ENCODE results near the gene ZNF664.

ZNF664 gene

DNA sequence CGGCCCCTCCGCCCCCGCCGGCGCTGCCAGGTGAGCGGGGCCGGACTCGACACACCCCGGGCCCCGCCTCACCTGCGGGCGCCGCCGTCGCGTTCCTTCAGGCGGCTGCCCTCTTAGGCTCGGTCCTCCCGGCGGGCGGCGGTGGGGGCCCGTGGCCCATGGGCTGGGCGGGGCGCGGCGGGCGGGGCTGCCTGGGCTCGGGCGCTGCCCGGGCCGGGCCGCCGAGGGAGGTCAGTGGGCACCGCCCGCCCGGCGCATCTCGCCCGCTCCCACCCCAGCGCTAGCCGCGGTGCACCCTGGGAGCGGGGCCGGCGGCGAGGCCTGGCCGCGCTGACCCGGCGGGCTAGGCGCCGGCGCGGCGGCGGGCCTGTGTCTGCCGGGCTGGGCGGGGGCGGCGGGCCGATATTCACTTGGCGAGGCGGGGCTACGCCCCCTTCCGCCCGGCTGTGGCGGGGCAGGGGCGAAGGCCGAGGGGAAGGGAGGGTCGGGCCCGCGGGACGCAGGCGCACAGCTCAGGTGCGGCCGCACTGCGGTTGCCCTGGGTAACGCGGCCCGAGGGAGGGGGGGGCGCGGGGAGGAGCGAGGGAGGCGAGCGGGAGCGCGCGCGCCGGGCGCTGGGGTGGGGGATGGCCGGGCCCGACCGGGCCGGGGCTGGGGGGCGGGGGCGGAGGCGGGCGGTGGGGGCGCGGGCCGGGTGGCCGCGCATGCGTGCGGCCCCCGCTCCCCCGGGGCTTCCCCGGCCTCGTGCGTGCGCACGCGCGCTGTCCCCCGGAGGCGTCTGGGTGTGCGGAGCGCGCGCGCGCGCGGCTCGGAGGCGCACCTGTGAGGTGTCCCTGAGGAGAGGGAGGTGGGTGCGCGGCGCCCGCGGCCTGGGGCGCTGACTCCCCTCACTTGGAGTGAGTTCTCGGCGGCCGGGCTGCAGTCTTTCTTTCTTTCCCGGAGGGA is at the start of gene ZNF664, which contains the start of gene CCDC92:
ZNF664 (plus strand) TSS at position 759 of the 945 bp plus-strand sequence. CDS start 38,930 bp downstream, outside the sequence.
CCDC92 (minus strand) TSS at position 375 of the 945 bp plus-strand sequence. CDS start 28,526 bp downstream, outside the sequence.
- TF ChIP-seq, protein P1, sequence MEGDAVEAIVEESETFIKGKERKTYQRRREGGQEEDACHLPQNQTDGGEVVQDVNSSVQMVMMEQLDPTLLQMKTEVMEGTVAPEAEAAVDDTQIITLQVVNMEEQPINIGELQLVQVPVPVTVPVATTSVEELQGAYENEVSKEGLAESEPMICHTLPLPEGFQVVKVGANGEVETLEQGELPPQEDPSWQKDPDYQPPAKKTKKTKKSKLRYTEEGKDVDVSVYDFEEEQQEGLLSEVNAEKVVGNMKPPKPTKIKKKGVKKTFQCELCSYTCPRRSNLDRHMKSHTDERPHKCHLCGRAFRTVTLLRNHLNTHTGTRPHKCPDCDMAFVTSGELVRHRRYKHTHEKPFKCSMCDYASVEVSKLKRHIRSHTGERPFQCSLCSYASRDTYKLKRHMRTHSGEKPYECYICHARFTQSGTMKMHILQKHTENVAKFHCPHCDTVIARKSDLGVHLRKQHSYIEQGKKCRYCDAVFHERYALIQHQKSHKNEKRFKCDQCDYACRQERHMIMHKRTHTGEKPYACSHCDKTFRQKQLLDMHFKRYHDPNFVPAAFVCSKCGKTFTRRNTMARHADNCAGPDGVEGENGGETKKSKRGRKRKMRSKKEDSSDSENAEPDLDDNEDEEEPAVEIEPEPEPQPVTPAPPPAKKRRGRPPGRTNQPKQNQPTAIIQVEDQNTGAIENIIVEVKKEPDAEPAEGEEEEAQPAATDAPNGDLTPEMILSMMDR (conservative IDR thresholded peaks at IDR 0.05; ENCODE audit: low read depth, low read length): no peak
- peak; percentile 62 for DNase-seq (ENCODE audit: low read depth)
- H3K4me3 ChIP-seq (ENCODE audit: low read length): peak within 1 kb of the TSS; percentile 80

DNA sequence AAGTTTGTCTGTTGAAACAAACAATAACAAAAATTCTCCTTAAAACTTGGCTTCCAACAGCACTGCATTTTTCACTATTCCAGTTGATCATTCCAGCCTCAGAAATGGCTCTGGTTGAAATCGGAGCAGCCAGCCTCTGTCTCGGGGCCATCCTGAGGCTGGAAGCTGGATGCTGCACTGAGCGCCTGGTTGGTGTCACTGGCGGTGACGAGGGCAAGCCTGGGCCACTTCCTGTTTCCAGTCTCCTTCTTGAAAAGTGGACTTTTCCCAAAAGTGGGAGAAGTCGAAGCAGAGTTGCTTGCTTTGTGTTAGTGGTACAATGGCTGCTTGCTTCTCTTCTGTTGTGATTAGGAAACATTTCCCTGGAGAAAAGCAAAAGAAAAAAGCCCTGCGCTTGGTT is 49.1 kb upstream of the ZNF664 start:
- TF ChIP-seq, protein P1 (conservative IDR thresholded peaks at IDR 0.05; ENCODE audit: low read depth, low read length): no peak
- DNase-seq (ENCODE audit: low read depth): no peak
- H3K4me3 ChIP-seq (ENCODE audit: low read length): no peak overlapping the region

DNA sequence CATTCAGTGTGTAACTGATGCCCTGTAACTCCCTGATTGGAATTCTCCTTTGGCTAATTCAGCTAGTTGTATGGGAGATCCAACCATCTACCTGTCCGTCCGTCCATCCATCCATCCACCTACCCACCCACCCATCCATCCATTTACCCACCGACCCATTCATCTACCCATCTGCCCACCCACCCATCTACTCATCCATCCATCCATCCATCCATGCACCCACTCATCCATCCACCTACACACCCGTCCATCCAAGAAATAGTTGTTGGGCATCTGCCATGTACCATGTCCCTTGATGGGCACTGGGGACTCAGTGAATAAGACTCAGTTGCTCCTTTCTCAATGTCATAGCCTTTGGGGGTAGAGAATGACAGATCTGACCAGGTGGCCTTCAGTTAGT is 48.5 kb upstream of the ZNF664 start:
- TF ChIP-seq, protein P1 (conservative IDR thresholded peaks at IDR 0.05; ENCODE audit: low read depth, low read length): no peak
- DNase-seq (ENCODE audit: low read depth): no peak

DNA sequence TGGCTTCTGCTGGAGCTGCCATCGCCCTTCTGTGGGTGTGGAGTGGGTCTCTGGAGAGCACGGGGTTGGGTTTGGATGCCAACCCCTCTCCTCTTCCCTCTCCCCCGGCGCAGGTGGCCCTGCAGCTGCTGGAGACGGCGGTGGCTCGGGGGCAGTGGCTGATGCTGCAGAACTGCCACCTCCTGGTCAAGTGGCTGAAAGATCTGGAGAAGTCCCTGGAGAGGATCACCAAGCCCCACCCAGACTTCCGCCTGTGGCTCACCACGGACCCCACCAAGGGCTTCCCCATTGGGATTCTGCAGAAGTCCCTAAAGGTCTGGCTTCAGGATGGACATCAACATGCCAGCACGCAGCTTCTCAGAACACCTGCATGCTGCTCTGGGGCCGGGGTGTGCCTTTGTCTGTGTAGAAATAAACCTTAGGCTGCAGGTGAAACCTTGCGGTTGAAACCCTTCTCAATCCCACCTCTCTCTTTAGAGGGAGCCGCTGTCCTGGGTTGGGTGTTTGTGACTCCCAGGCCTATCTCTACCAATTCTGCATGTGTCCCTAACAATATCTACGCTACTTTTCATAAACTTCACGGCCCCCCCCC is 44.6 kb upstream of the ZNF664 start:
- no peak for DNase-seq (ENCODE audit: low read depth)
- H3K4me3 ChIP-seq (ENCODE audit: low read length): no peak overlapping the region
- TF ChIP-seq, protein P1 (conservative IDR thresholded peaks at IDR 0.05; ENCODE audit: low read depth, low read length): no peak

More for the DNA sequence above, 48.5 kb upstream of the ZNF664 start:
- H3K4me3 ChIP-seq (ENCODE audit: low read length): no peak overlapping the region

DNA sequence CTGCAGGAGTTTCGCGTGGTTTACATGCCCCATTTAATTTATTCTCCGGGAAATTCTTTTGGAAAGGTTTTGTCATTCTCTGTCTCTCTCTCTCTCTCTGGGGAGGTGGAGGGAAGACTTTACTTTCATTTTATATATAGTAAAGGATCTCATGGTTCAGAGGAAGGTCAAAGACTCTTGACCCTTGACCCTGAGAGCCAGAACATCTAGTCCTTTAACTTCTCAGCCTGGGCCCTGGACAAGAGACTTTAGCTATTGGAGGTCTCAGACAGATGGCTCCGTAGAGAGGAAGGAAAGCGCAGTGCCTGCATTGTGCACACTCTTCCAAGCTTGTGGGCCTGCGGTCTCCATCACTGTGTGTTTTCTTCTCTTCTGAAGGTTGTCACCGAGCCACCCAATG is 44.1 kb upstream of the ZNF664 start:
- TF ChIP-seq, protein P1 (conservative IDR thresholded peaks at IDR 0.05; ENCODE audit: low read depth, low read length): no peak
- DNase-seq (ENCODE audit: low read depth): no peak
- H3K4me3 ChIP-seq (ENCODE audit: low read length): no peak overlapping the region

DNA sequence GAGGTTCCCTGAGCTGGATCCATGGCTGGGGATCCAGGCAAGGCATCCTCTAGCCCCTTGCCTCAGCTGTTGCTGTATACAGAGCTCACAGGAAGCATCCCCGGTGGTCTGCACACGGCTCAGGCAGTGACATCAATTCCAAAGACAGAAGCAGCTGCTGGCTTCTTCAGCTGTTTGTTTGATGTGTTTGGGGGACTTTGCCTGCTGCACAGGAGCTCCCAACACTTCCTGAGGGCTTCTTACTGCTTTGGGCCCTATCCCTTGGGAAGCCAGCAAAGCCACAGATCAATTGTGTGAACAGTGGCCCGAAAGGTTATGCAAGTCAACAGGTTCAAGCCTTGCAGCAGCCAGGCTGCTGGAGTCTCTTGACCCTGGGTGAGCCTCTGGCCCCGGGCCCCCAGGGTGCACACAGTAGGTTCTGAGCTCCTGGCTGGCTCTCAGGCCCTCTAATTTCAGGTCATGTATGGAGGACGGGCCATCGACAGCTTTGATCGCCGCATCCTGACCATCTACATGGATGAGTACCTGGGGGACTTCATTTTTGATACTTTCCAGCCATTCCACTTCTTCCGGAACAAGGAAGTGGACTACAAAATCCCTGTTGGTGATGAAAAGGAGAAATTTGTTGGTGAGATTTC is 43.0 kb upstream of the ZNF664 start:
- TF ChIP-seq, protein P1 (conservative IDR thresholded peaks at IDR 0.05; ENCODE audit: low read depth, low read length): no peak

More for the DNA sequence above, 43.0 kb upstream of the ZNF664 start:
- DNase-seq (ENCODE audit: low read depth): no peak
- H3K4me3 ChIP-seq (ENCODE audit: low read length): no peak overlapping the region

Data from retinal pigment epithelial cell (primary cell).